ENCODE data around the gene GRAMD1A. TPM values are rescaled to one million over a fixed set of nuclear protein-coding genes. Genes with fewer than 3 reads are reported as not detected.

The GRAMD1A gene
- total RNA-seq, 1 experiment from 2014 or later: 75.4 TPM

GRCh38 chr19:35011091-35011689, 11.1 kb downstream of the GRAMD1A start:
- TF ChIP-seq EGR1 (IDR thresholded peaks at IDR 0.05; ENCODE audit: low read depth): no peak
- no peak for TF ChIP-seq EZH2phosphoT487 (IDR thresholded peaks at IDR 0.05; ENCODE audit: borderline replicate concordance)
- TF ChIP-seq POLR2AphosphoS5 (IDR thresholded peaks at IDR 0.05; ENCODE audit: low read depth, low read length): no peak
- TF ChIP-seq MAX (IDR thresholded peaks at IDR 0.05): no peak
- TF ChIP-seq ELF1 (IDR thresholded peaks at IDR 0.05; ENCODE audit: borderline replicate concordance, low read depth): no peak
- TF ChIP-seq CBX3 (IDR thresholded peaks at IDR 0.05; ENCODE audit: low read depth): no peak
- no peak for TF ChIP-seq CEBPB (IDR thresholded peaks at IDR 0.05; ENCODE audit: low read depth)
- TF ChIP-seq, protein P1, sequence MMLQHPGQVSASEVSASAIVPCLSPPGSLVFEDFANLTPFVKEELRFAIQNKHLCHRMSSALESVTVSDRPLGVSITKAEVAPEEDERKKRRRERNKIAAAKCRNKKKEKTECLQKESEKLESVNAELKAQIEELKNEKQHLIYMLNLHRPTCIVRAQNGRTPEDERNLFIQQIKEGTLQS (IDR thresholded peaks at IDR 0.05): no peak
- TF ChIP-seq ZFX (IDR thresholded peaks at IDR 0.05): no peak
- TF ChIP-seq SP1 (IDR thresholded peaks at IDR 0.05; ENCODE audit: low read depth): no peak
- CTCF ChIA-PET: no interaction called here
- Histone ChIP-seq H3K27me3 (ENCODE audit: insufficient read depth, low read length) (no peaks in the 10 kb centered on the region), H3K79me2 (ENCODE audit: insufficient read depth, low read length) (0 out of 2 replicates have a peak, but pooled peaks cover 3% of the 10 kb centered on the region), H3K36me3 (ENCODE audit: control insufficient read depth in 1 of 2, insufficient read depth in 2 of 2, low read length in 2 of 2) (peaks cover 20 to 23% of the 10 kb centered on the region in 2 experiments; a peak in 3 of 4 replicates), H3K9ac (ENCODE audit: low read length) (no peak overlapping the region), H3K27ac (ENCODE audit: low read depth, low read length) (no peak overlapping the region), H3K4me1 (ENCODE audit: control insufficient read depth in 1 of 2, insufficient read depth in 2 of 2, low read length in 2 of 2) (no peaks in the 10 kb centered on the region), H2AFZ (ENCODE audit: low read depth, low read length, poor library complexity, severe bottlenecking) (no peak overlapping the region), H4K20me1 (ENCODE audit: insufficient read depth) (no peaks in the 10 kb centered on the region), H3K4me3 (replicated peaks in 1 of 2; ENCODE audit: low read depth in 1 of 2, low read length in 2 of 2) (no peak overlapping the region), H3K4me2 (ENCODE audit: low read length) (no peak overlapping the region), H3K9me3 (ENCODE audit: control insufficient read depth in 1 of 2, insufficient read depth in 1 of 2, low read depth in 1 of 2, low read length in 2 of 2) (no peaks in the 10 kb centered on the region), H3K9me2 (ENCODE audit: insufficient read depth) (no peaks in the 10 kb centered on the region)
- RAD21 ChIA-PET (ENCODE audit: low non-redundant PET in 1 of 2, low total read pairs in 2 of 2, uncharacterized antibody in 2 of 2, unreplicated experiment in 2 of 2): no interaction called here
- intact Hi-C loops (cut with micrococcal nuclease): loop anchor here (5.0 kb wide), 1 partner anchor 159 kb away; no protein-coding TSS in a partner anchor
- no peak for DNase-seq (ENCODE audit: low read depth, low spot score)
- POLR2A ChIA-PET: no interaction called here
- no TSS peak for BruUV-seq (replicated peaks)
- ATAC-seq: no peak
